Activated CD8-positive, alpha-beta memory T cell treated with anti-CD3 and anti-CD28 coated beads for 1 hour (primary cell): Measurements from ENCODE around the gene SPATA25.
"Not testable (repeated sequence)": the region's sequence is repeated elsewhere in the genome, so short reads cannot be mapped to it uniquely, and the experiment has no call there.

Experiments
- DNase-seq, 2 donors: peaks; one replicate each; pipeline ENCODE4 v3.0.0-alpha.2; 2020; ENCODE audit warnings: low read depth in 1 of 2; ENCODE audit errors: extremely low read depth in 1 of 2

SPATA25 gene

GRCh38 chr20:45917790-45918141, 30.3 kb upstream of the SPATA25 start:
- DNase-seq = no peak

- no peak for DNase-seq
These were observed 25.7 kb upstream of the SPATA25 start for GRCh38 chr20:45913116-45913515.

- DNase-seq = no peak
These were observed 24.9 kb upstream of the SPATA25 start for GRCh38 chr20:45912344-45912682.

- no peak for DNase-seq
These were observed 24.3 kb upstream of the SPATA25 start, which contains the start of gene PLTP for GRCh38 chr20:45911486-45912343. Gene PLTP, minus strand, starts transcription at chr20:45912155. Its CDS starts 703 bp downstream, at chr20:45911452.

- DNase-seq = peak; percentile 63 to 81
These were observed 23.5 kb upstream of the SPATA25 start for GRCh38 chr20:45910670-45911485.

GRCh38 chr20:45909817-45910669, 22.6 kb upstream of the SPATA25 start:
- no peak for DNase-seq

- DNase-seq = no peak
These were observed 21.9 kb upstream of the SPATA25 start for GRCh38 chr20:45909336-45909808.

GRCh38 chr20:45908084-45908483, 20.7 kb upstream of the SPATA25 start:
- no peak for DNase-seq

- no peak for DNase-seq
These were observed 20.0 kb upstream of the SPATA25 start for GRCh38 chr20:45907219-45907948.

- no peak for DNase-seq
These were observed 18.2 kb upstream of the SPATA25 start for GRCh38 chr20:45905505-45906079.

GRCh38 chr20:45904583-45905504, 17.4 kb upstream of the SPATA25 start:
- DNase-seq = no peak

GRCh38 chr20:45902199-45902701, 14.8 kb upstream of the SPATA25 start:
- DNase-seq = no peak

GRCh38 chr20:45901332-45901731, 13.9 kb upstream of the SPATA25 start:
- DNase-seq = not testable (repeated sequence)

GRCh38 chr20:45899046-45899835, 11.8 kb upstream of the SPATA25 start:
- DNase-seq = no peak

GRCh38 chr20:45898285-45898684, 10.9 kb upstream of the SPATA25 start:
- no peak for DNase-seq

- DNase-seq = no peak
These were observed 10.3 kb upstream of the SPATA25 start for GRCh38 chr20:45897692-45898091.

GRCh38 chr20:45897289-45897688, 9.9 kb upstream of the SPATA25 start:
- no peak for DNase-seq

- no peak for DNase-seq
These were observed 9.3 kb upstream of the SPATA25 start for GRCh38 chr20:45896641-45897161.
